Stimulated activated CD8-positive, alpha-beta memory T cell treated with anti-CD3 and anti-CD28 coated beads, Interleukin-4, amount 100 ng/mL, for 24 hours (primary cell): ENCODE results near the gene FANK1.
A peak's percentile ranks its signal among the peaks of the same experiment; 100 is the strongest.

Source experiments
- DNase-seq: peaks from one replicate; pipeline ENCODE4 v3.0.0-alpha.2; 2020; ENCODE audit warnings: low read depth

The FANK1 gene, protein sequence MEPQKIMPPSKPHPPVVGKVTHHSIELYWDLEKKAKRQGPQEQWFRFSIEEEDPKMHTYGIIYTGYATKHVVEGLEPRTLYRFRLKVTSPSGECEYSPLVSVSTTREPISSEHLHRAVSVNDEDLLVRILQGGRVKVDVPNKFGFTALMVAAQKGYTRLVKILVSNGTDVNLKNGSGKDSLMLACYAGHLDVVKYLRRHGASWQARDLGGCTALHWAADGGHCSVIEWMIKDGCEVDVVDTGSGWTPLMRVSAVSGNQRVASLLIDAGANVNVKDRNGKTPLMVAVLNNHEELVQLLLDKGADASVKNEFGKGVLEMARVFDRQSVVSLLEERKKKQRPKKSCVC

DNA sequence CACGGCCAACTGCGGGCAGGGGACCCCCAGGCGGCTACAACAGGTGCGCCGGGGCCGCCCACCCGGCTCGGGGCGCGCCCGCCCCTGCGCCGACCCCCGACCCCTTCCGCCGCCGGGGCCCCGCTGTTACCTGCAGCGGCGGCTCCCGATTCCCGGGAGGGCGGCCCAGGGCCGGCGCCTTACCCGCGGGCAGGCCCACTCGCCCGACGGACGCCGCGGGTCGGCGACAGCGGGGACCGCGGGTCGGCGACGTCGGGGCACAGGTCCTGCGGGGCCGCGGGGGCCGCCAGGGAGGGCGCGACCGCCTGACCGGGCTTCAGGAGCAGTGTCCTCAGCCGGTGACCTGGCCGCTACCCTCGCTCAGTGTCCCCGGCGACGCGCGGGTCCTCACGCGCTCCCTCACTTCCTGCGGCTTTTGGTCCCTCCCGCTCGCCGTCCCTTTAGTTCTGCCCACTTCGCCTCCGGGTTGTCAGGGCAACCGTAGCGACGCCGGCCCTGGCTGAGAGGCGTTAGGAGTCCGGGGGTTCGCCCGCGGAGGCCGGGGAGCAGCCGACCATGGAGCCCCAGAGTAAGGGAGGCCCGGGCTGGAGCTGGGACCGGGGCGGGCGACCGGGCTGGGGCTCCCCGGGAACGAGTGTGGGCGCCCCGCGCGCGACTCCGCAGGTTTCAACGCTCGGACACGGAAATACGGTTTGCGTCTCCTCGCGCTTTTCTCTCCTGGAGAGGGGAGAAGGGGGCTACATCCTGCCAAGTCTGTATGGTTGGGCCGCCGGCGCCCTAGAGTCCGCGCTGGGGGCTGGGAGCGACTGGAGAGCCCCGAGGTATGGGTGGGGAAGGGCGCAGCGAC lies at the start of gene FANK1:
Gene FANK1 (plus strand): TSS at position 477 of the 847 bp plus-strand sequence. CDS start 79 bp downstream, at position 556.
- peak; percentile 70 for DNase-seq

DNA sequence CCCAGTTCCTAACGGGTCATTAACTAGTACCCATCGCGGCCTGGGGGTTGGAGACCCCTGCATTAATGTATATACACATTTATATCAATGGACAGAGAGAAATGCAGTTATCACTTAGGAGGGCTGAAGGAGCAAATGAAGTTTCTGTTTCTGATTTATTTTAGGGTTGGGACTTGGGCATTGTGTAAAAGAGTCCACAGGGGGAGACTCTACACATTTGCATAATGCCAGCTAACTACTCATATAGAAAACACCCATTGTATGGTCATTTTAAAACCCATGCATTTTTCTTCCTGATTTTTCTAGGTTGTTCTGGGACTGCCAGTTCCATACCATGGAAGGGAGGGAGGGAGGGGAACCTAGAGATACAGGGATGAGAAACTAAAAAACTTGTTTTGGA lies 49.5 kb upstream of the FANK1 start:
- no peak for DNase-seq

DNA sequence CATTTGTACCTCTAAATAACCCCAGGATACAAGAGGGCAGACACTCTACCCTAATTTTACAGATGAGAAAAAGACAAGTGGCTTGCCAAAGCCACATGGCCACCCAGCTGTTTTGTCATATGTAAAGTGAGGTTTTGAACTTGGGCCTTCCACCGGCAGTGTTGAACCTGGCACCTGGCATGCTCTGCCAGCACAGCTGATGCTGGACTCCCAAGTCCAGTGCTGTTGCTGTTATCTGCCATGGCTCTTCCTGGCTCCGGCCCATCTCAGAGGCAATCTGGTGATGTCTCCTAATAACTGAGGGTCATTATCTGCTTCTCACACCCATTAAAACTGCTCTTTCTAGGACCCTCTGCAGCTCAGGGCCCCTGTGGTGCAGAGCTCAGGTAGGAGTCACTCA lies 48.0 kb upstream of the FANK1 start:
- no peak for DNase-seq

DNA sequence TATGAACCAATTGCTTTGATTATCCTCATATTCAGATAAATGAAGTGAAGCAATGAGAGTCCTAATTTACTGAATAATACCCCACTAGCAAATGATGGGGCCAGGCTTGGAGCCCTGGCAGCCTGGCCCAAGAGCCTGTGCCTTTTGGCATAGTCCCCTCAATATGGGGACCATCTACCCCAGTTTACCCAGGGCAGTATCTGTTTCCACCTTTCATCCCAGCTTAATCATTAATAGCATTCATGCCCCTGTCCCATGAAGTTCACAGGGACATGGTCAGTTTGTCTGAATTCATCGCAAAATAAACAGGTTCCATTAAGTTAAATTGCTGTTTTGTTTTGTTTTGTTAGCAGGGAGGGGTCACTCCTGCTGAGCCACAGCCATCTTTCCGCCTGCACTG lies 47.5 kb upstream of the FANK1 start:
- no peak for DNase-seq

DNA sequence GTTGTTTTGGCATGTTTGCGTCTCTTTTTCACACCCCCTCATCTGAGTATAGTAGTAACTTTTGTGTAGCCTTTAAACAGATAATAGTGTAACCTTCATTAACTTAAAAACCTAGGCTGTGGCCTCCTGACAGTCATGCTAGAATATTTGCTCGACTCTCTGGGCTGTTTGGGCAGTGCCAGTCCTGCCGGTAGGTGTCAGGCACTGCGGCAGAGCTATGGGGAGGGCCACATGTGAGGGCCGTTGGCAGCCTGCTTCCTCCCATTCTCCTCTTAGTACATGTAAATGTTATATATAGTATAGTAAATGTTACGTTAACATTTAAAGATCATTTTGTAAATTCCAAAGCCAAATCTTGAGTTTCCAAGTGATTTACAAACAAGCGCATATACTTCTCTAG lies 46.9 kb upstream of the FANK1 start:
- DNase-seq: no peak

DNA sequence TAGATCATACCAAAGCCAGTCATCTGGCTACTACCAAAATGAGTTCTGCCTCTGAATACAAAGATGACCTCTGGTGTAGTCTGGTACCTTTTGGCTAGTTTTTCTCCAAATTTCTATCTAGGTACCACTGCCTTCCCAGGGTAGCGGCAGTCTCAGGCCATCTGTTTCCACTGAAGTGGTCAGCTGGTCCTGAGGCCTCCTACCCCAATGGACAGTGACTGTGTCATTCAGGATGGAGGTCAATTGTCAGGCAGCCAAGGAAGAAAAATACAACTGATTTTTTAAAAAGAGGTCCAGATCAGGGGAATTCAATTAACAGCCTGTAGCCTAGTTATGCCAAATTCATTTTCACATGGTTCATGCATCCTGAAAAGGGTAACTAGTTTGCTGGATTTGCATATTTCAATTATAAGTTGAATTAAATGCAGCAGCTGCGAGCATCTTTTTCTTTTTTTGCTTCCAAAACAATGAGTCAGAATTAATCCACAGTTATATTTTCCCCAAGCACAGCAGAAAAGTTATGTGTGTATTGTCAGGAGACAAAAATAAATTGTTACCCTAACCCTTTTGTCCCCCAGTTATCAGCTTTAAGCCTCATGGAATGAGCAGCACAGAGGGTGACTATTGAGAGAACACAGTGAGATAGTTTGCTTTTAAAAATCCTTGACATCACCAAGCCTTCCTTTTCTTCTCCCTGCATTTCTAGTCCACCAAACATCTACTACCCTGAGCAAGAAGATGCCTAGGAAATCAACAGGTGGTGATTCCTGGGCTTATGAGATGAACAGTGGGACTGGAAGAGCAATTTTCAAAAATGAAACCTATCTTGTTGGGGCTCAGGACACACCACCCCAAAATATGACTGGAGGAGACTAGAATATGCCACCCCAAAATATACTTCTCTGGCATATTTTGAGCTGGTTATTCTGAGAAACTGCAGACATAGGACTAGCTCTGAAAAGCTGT lies 45.3 kb upstream of the FANK1 start:
- no peak for DNase-seq

DNA sequence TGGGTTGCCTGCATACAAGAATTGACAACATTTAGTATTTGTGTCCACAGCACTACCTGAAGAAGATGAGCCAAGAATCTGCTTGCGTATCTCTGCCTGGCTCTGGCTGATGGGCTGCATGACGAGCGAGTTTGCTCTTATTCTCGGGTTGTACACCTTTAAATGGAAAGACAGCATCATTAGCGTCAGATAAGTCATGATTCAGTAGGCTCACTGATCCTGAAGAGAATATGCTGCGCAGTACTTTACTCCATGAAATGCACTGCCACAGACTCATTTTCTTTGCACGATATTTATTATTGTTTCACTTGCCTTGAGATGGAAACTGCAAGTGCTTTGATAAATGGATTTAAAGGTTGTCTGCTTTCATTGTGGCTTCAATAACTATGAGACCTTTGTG lies 43.9 kb upstream of the FANK1 start:
- DNase-seq: no peak

DNA sequence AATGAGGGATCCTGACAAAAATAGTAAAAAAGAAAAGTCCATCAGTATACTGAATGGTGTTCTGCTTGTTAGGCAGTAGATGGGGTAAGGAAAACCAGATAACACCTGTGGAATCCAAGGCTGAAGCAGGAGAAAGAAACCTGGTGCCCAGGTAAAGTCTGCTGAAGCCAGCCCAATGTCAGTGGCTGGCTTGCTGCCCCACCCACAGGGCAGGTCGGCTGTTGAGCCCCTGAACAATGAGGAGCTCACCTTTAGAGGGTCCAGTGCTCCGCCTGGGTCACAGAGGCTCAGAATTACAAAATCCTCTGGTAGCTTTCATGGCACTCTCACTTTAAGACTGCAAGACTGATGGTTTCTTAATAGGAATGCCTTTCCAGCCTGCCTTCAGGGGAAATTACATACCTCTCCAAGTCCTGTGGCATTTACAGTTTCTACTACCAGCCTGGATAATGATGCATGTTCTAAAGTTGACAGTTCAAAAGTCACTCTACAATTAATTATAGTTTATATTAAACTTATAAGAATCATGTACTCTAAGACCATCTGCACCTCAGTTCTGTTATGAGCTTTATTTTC lies 39.1 kb upstream of the FANK1 start:
- no peak for DNase-seq

DNA sequence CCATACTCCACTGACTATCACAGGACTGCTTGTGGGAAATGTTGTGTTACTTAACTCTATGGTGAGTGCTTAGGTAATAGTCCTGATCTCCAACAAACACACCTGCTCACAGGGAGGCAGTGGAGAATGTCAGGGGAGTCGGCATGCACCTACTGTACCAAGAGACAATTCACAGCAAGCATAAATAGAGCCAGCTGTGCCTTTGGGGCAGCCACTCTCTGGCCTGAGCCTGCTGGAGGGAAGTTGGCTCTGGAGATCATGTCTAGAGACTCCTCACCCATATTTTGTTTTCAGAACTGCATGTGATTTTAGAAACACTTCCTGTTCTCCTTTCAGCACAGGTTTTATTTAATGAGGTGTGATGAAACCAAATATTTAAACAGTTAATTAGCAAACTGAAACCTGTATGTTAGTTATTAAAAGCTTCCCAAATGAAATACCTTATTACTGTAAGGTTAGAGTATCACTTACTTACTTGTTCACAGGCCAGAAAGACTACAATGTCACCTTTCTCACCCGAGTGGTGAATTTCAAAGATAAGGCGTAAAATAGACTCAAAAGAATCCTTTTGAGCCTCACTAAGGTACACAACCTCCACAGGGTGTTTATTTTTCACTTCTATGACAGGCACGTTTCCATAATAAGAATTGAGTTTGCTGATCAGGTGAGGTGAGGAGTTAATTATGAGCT lies 37.1 kb upstream of the FANK1 start:
- DNase-seq: no peak

DNA sequence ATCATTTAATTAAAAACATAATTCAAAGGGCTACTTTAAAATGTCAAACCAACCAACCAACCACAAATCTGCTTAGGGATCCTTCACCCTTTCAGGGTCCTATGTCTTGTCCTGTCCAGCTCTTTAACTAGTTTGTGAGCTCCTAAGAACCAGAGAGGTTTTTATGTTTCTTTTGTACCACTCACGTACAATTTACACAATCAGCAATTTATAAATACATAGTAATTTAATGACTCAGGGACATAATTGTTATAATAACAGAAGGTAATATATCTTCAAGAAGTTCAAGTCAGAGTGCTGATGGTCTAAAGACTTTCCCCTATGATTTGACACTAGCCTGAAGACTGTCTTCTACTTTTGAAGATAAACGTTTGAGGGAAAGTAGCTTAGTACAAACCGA lies 31.2 kb upstream of the FANK1 start:
- DNase-seq: no peak

DNA sequence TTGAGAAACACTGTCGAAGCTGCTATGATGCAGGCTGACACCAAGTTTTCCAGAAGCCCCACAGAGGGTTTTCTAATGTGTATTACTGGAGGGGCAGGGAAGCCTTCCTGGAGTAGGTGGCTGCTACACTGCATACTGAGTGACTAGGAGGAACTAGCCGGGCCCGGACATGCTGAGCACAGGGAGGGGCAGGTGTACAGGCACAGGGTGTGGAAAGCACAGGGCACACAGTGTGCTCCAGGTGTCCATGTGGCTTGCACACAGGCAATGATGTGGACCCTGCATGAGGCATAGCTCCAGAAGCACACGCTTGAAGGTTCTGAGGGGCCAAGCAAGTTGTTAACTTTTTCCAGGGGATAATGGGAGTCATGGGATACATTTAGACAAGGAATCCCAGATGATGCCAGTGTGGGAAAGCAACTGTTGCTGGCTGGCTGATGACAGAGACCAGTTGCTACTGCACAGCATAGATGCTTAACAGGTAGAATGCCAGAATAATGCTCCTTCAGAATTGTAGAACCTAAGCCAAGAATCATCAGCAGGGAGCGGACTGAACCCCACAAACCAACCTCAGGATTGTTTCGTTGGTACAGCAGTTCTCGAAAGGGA lies 29.8 kb upstream of the FANK1 start:
- no peak for DNase-seq

DNA sequence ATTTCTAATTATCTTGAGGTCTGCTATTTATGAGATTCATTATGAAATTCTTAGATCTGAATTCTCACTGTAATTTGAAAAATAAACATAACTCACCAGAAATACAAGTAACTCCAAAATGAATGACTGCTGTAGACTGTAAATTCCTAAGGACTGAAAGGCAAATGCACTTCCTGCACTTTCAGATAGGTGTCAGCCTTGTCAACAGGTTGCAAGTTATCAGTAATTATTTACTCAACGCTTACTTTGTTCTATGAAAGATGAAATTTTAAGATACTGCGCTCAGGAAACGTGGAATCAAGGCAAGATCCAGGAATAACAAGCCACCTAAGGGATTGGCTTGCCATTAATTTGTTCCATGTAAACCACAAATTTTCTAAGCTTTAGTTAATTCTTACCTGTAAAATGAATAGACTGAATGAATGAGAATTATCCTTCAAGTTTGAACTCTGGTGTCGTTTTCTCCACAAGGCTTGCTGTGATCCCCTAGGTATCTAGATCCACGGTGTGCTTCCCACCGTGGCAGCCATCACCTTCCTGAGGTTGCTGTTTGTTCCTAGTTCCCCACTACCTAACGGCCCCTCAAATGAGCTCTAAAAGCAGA lies 27.9 kb upstream of the FANK1 start:
- no peak for DNase-seq

DNA sequence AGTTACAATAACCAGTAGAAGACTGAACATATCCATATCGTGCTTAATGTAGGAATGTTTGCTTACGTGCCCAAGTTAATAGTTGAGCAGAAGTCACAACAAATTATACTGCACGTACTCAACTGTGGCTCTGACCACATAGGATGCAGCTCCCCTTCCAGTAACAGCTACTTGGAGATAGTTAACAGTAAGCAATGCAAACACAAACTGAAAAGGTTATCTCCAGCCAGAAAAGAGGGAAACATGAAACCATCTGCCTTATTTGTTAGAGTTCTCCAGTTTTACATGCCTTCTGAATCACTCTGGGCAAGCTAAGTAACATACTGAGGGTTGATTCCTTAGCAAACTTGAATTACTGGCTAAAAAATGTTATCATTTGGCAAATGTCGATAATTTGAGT lies 25.0 kb upstream of the FANK1 start:
- no peak for DNase-seq

DNA sequence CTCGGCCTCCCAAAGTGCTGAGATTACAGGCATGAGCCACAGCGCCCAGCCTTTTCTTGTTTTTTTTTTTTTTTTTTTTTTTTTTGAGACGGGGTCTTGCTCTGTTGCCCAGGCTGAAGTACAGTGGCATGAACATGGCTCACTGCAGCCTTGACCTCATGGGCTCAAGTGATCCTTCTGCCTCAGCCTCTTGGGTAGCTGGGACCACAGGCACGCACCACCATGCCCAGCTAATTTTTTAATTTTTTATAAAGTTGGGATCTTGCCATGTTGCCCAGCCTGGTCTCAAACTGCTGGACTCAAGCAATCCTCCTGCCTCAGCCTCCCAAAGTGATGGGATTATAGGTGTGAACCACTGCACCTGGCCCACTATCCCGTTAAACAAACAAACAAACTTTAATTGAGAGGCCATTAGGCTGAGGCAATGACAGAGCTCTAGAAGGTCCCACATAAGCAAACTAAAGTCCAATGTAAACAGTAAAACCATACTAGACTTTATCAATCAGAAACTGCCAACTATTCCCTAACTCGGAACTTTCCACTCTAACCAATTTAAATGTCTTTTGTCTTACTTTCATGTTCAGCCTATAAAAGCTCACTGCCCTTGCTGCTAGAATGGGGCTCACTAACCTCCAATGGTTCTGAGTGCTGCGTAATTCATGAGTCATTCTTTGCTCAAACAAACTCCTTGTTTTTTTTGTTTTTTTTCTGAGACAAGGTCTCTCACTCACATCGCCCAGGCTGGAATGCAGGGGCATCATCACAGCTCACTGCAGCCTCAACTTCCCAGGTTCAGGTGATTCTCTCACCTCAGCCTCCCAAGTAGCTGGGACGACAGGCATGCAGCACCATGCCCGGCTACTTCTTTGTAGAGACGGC lies 17.2 kb upstream of the FANK1 start:
- no peak for DNase-seq

DNA sequence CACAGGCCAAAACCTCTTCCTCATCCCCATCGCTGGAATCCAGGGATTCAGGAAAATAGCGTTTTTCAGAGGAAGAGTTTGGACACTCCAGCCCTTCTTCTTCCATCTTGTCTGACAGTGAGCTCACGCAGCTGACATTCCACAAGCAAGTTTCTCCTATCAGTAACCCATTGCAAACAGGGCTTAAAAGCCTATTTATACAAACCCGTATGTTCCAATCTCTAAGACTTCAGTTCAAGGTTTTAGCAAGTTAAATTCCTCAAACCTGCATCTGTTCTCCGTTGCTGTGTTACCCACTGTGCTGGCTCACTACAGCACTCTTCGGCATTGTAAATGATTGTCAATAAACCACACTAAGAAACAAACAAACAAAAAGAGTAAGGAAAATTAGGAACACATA lies 15.6 kb upstream of the FANK1 start:
- no peak for DNase-seq

DNA sequence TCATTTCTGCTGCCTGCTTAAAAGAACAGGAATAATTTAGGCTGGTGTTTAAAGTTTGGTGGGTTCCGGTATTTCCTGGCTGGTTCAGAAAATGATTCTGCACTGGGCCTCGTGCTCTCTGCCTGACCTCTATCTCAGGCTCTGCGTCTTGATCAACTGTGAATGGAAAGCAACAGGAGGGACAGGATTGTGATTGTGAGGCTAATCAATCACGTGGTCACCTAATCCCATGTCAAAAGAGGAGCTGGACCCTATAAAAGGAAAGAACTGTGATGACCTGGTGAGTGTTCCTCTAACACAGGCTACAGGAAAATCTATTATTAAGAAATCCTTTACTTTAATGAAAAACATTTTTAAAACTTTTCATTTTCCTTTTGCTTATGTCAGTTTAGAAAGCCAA lies 15.2 kb upstream of the FANK1 start, which contains the start of gene DHX32:
Gene DHX32 (minus strand): TSS at position 101 of the 400 bp plus-strand sequence. CDS start 468 bp downstream, outside the sequence.
- no peak for DNase-seq

DNA sequence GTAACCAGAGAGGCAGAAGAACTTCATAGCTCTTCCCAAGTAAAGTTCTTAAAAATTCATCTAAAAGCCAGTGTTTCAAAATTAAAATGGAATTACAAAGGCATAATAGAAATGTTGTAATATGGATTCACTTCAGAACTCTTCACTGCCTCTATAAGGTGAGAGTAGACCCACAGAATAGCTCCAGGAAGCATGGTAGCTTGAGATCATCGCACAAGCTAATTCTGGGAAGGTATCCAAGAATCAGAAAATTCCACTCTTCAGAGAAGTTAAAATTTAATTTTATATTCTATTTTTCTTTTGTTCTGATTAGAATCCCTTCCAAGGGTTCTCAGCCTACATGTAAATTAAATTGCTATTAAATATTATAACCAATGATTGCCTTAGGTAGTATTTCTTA lies 13.8 kb upstream of the FANK1 start:
- DNase-seq: no peak

DNA sequence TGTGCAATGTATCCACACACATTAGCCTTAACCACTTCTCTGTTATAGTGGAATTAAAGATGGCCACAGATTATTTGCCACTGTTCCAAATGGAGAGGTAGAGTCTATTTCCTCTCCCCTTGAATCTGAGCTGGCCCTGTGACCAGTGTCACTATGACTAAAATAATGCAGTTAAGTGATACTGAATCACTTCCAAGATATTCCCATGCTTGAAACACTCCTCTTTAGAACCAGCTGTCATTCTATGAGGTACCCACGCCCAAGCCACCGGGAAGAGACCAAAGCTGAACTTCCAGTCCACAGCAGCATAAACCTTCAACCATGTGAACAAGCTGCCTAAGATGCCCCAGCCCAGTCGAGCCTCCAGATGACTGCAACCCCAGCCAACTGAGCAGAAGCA lies 13.2 kb upstream of the FANK1 start:
- DNase-seq: no peak

DNA sequence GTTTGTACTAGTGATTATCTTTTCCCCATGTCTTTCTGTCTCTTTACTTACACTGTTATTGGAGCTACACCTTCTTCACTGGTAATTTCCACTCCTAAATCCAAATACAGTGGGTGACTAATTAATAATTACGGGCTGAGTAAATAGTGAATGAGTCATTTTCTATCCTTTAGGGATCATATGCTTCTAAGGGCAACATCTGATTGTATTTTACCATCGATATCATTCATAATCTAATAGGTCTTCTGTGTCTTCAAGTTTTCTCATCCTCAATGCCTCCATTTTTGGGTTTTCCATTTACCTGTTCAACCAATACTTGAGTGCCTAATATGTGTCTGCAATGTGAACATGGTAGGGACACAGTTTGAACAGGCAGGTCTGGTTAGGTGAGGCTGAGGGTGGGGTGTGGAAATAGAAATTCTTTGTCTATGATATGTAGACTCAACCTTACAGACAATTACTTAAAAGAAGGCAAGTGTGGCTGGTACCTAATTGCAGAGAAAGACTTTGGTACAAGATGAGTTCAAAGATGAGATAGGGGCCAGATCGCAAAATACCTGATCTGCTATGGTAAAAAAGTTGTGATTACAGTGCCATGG lies 9.4 kb upstream of the FANK1 start:
- DNase-seq: no peak
